MM.1S (cell line): ENCODE measurements around the gene TSPAN5.

ENCODE experiments used
- EZH2 ChIP-seq: fragments of 300-600 bp; sonication (generic); optimal IDR thresholded peaks from 2 replicates; pipeline ENCODE3; 2017; ENCODE audit warnings: low read depth, mild to moderate bottlenecking, antibody characterized with exemption, low read length, mixed read lengths
- EZH2phosphoT487 ChIP-seq: fragments of 300-600 bp; sonication (generic); IDR thresholded peaks from 2 replicates; pipeline ENCODE4 v1.6.1; 2018; ENCODE audit warnings: antibody characterized with exemption, low read length
- TF ChIP-seq, protein P1 (sequence below): fragments of 300-600 bp; sonication (generic); IDR thresholded peaks from 2 replicates; pipeline ENCODE4 v1.5.1; 2016; ENCODE audit warnings: antibody characterized with exemption, low read length, mixed read lengths

DNA sequence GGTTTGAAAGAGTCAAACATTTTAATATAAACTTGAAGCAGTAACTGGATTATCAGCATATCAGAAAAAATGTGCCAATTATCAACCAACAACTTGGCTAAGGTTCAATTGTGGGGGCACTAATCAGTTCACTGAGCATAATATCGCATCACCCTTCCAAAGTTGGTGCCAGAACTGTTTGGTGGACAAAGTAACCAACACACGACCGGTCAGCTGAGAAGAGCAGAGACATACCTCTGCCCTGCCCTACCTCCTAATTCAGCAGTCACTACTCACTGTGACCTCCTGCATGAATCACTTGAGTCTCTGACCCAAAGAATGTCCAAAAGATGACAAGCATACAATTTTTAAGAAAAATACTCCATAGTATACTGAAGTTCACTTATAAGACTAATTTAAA lies 53.2 kb downstream of the TSPAN5 start:
- TF ChIP-seq, protein P1, sequence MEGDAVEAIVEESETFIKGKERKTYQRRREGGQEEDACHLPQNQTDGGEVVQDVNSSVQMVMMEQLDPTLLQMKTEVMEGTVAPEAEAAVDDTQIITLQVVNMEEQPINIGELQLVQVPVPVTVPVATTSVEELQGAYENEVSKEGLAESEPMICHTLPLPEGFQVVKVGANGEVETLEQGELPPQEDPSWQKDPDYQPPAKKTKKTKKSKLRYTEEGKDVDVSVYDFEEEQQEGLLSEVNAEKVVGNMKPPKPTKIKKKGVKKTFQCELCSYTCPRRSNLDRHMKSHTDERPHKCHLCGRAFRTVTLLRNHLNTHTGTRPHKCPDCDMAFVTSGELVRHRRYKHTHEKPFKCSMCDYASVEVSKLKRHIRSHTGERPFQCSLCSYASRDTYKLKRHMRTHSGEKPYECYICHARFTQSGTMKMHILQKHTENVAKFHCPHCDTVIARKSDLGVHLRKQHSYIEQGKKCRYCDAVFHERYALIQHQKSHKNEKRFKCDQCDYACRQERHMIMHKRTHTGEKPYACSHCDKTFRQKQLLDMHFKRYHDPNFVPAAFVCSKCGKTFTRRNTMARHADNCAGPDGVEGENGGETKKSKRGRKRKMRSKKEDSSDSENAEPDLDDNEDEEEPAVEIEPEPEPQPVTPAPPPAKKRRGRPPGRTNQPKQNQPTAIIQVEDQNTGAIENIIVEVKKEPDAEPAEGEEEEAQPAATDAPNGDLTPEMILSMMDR: no peak
- TF ChIP-seq EZH2phosphoT487 (no peak), EZH2 (no peak)
